Spleen (tissue), 7 donors: Measurements from ENCODE around the gene ERBB3.

Source experiments
- CTCF ChIP-seq, 11 experiments: fragments of 200-600 bp in 7 of 11; fragments of 450-650 bp in 4 of 11; sonication (generic) in 4 of 11; IDR thresholded peaks in 8 of 11; conservative IDR thresholded peaks in 3 of 11; 1 replicate in 7 of 11; 2 replicates in 4 of 11; pipeline versions ENCODE4 v1.4.0 to v1.8.0; 2016 to 2021; ENCODE audit warnings: antibody characterized with exemption in 11 of 11, inconsistent platforms in 4 of 11, mild to moderate bottlenecking in 1 of 11
- POLR2A ChIP-seq, 3 donors: fragments of 450-650 bp; IDR thresholded peaks; one replicate each; pipeline ENCODE4 v1.5.1; 2017; ENCODE audit warnings: antibody characterized with exemption in 3 of 3, mild to moderate bottlenecking in 1 of 3
- POLR2AphosphoS5 ChIP-seq, 3 donors: sonication (generic); formaldehyde crosslinking; IDR thresholded peaks; one replicate each; pipeline ENCODE4 v1.5.1; 2017; ENCODE audit warnings: antibody characterized with exemption in 3 of 3
- donor health status: DM: no; HTN: no; CAD: no; lungs with moderate emphysema.
- donor health status: DM: no; HTN: no; CAD: no.
- donor health status: DM: no; HTN: no; CAD: no.

DNA sequence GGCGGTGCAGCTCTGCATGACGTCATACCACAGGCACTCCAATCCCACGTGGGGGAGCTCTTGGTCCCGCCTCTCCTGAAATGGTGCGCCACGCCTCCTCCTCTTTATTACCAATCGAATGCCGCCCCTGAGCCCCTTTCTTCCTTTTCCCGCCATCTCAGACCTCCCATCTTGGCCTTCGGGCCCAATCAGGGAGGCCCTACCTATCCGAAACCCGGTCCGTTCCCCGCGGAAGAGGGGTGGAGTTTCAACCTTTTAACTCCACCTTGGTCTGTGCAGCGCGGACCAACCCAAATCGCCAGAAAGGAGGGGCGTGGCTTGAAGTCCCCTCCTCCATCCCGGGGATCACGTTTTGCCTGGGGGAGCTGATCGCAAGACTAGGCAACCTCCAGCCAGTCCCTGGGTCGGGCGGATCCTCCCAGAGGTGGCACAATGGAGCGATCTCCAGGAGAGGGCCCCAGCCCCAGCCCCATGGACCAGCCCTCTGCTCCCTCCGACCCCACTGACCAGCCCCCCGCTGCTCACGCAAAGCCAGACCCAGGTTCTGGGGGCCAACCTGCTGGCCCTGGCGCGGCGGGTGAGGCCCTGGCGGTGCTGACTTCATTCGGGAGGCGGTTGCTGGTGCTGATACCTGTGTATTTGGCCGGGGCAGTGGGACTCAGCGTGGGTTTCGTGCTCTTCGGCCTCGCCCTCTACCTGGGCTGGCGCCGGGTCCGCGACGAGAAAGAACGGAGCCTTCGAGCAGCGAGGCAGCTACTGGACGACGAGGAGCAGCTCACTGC lies 48.1 kb downstream of the ERBB3 start, which contains the start of gene ESYT1:
- TF ChIP-seq CTCF (IDR thresholded peaks at IDR 0.05 in 8 of 11, conservative IDR thresholded peaks at IDR 0.05 in 3 of 11) (peak in 4 of 11 experiments; percentile 6 to 57 (median 32)), POLR2A (IDR thresholded peaks at IDR 0.05) (peak in 2 of 3 donors; percentile 56 to 95), POLR2AphosphoS5 (IDR thresholded peaks at IDR 0.05) (peak; percentile 91 to 98 (median 97))
